Measurements from ENCODE around the gene APOL6.

DNA sequence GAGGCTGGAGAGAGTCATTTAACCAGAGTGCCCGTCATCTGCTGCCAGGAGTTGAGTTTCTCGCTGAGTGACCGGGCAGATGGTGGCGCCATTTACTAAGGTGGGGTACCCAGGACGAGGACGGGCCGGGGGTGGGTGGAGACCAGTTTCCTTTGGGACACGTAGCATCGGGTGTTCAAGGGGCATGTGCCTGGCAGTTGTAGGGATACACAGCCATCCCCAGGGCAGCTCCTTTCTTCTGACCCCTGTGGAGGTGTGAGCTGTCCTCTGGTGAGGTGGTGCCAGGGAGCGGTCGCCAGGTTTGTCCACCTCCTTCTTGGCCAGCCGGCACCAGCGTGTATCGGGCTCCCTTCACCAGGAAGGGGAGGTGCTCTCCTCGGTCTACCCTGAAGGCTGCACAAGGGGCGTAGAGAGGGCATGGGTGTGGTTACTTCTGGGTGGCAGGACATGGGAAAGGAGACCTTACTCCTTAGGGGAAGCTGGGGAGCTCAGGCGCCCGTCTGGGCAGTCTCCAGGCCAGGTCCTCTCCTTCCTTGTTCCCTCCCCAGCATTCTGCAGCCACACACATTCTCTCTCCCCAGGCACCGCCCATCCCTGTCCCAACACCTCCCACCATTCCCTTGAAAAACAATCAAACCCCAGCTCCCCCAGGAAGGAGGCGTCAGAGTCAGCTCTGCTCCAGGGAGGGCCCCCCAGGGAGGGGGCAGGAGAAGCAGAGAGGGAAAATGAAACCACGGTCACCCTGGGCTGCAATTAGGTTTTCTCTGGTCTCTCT, 20.8 kb upstream of the APOL6 start:
- TF ChIP-seq, protein P1, sequence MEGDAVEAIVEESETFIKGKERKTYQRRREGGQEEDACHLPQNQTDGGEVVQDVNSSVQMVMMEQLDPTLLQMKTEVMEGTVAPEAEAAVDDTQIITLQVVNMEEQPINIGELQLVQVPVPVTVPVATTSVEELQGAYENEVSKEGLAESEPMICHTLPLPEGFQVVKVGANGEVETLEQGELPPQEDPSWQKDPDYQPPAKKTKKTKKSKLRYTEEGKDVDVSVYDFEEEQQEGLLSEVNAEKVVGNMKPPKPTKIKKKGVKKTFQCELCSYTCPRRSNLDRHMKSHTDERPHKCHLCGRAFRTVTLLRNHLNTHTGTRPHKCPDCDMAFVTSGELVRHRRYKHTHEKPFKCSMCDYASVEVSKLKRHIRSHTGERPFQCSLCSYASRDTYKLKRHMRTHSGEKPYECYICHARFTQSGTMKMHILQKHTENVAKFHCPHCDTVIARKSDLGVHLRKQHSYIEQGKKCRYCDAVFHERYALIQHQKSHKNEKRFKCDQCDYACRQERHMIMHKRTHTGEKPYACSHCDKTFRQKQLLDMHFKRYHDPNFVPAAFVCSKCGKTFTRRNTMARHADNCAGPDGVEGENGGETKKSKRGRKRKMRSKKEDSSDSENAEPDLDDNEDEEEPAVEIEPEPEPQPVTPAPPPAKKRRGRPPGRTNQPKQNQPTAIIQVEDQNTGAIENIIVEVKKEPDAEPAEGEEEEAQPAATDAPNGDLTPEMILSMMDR (IDR thresholded peaks at IDR 0.05; ENCODE audit: poor library complexity): peak; percentile 72
- TF ChIP-seq EZH2phosphoT487 (IDR thresholded peaks at IDR 0.05; ENCODE audit: low read depth, severe bottlenecking, unreplicated experiment) (no peak), EZH2 (IDR thresholded peaks at IDR 0.05; ENCODE audit: borderline replicate concordance) (no peak)
